ENCODE data around the gene VASN. TPM values are rescaled to one million over a fixed set of nuclear protein-coding genes. Genes with fewer than 3 reads are reported as not detected.

VASN gene
- total RNA-seq, 1 experiment from 2014 or later, result 4.6 TPM

DNA sequence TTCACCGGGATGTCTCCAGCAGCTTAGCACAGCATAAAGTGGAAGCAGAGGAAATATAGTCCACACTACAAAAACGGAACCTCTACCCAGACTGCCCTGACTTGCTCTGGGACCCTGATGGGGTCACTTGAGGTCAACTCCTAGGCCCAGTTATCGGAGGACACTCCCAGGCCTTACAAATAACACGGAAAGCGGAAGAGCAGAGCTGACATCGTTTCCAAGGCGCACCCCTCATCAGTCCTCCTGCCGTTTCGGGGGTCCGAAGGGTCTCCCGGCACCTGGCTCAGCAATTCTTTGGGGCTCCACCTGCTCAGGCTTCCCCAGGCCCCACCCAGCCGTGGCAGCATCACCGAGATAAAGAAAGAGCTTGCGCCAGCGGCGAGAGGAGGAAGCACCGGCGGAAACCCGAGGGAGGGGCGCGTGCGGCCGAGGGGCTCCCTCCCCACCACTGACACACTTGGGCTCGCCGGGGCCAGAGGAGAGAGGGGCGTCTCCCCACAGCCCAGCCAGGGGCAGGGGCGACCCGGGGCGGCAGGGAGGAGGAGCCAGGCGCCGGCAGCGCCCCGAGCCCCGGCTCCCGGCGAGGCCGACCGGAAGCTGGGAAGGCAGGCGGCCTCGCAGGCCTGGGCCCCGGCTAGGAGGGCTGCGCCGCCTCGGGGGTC lies 44.0 kb downstream of the VASN start:
- DNase-seq, result peak; percentile 87
- Histone ChIP-seq H3K36me3 (replicated peaks; ENCODE audit: control insufficient read depth, insufficient read depth, low read length) (peaks cover 2% of the 10 kb centered on the region), H3K27me3 (ENCODE audit: control insufficient read depth, insufficient read depth, low read length) (no peaks in the 10 kb centered on the region; the same call in 1 of the 2 replicates), H3K4me3 (ENCODE audit: insufficient read depth, low read depth, low read length) (peak overlapping the region; percentile 90)

DNA sequence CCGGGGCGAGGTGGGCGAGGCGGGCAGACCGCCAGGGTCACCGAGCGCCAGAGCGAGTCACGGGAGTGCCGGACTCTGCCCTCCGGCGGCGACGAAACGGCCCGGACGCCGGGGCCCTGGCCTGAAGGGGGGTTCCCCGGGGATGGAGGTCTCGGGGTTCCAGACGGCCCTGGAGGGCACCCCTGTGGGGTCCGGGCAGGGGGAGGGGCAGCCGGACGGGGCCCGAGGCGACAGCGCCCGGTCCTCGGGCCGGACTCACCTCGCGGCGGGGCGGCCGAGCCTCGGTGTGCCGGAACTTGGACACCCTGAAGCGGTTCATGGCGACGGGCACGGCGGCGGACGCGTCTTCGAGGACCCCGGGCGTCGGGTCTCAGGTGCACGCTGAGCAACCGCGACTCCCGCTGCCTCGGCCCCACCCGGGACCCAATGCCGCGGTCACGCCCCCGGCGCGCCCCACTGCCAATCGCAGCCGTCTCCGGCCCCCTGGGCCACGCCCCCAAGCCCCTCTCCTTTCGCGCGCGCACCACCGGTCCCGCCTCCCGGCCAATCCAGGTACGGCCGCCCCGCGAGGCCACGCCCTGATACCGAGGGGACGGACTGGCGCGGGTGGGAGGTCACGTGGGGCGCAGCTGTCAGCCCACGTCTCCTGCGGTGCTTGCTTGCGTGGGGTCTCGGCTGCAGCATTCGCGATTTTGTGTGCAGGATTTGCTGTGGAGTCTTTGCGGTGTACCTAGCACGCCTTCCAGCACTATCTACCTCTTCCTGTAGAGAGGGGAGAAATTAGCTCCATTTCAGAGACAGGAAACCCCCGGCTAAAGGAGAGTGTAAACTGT lies 44.8 kb downstream of the VASN start, which contains the start of gene CORO7:
TSS of gene CORO7 (minus strand) at position 397 of the 833 bp plus-strand sequence. CDS start at position 319, 78 bp downstream.
- peak; percentile 99 for DNase-seq
- no peaks in the 10 kb centered on the region; the same call in 1 of the 2 replicates for H3K27me3 ChIP-seq (ENCODE audit: control insufficient read depth, insufficient read depth, low read length)
- peaks cover 2% of the 10 kb centered on the region for H3K36me3 ChIP-seq (replicated peaks; ENCODE audit: control insufficient read depth, insufficient read depth, low read length)
- H3K4me3 ChIP-seq (ENCODE audit: insufficient read depth, low read depth, low read length), result peak within 1 kb of the TSS; percentile 90

DNA sequence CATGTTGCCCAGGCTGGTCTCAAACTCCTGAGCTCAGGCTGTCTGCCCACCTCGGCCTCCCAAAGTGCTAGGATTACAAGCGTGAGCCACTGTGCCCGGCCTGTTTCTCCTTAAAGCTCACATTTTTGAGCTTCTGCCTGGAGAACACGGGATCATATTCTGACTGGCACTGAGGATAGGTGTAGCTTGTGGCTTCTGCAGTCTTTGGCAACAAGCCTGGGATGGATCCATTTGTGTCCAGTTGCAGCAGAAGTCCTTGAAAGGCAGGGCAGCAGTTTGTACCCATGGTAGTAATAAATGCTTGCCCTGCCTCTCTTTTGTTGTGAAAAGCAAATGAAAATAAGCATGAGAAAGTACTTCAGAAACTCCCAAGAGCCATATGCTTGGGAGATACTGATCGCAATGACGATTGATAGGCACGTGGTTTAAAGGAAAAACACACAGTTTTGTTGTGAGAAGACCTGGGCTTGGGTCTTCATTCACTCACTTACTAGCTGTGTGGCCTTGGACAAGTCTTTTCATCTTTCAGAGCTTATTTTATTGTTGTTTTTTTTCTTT lies 47.8 kb downstream of the VASN start:
- DNase-seq, result no peak
- H3K36me3 ChIP-seq (replicated peaks; ENCODE audit: control insufficient read depth, insufficient read depth, low read length), result no peaks in the 10 kb centered on the region
- H3K27me3 ChIP-seq (ENCODE audit: control insufficient read depth, insufficient read depth, low read length), result no peaks in the 10 kb centered on the region; the same call in 1 of the 2 replicates
- no peak overlapping the region for H3K4me3 ChIP-seq (ENCODE audit: insufficient read depth, low read depth, low read length)

DNA sequence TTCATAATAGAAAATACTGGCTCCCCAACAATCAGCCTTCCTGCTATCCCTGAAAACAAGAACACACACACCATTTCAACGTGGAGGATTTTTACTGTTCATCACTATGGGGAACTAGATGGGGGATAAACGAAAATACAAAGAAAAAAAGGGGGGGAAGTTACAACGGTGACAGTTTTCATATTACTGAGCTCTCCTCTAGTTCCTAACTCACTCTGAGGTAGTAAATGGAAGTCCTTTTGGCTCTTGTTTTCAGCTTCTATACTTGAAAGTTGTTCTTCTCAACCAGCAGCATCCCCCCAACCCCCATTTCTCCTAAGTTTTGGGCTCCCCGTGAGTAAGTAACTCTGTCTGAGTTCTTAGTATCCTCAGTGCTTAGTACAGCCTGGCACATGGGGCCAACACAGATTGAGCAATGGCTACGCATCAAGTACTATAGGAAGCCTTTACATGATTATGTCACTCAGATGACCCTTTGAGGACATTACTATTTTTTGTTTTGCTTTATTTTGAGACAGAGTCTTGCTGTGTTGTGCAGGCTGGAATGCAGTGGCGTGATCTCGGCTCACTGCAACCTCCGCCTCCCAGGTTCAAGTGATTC lies 49.0 kb downstream of the VASN start:
- Histone ChIP-seq H3K4me3 (ENCODE audit: insufficient read depth, low read depth, low read length) (no peak overlapping the region), H3K36me3 (replicated peaks; ENCODE audit: control insufficient read depth, insufficient read depth, low read length) (no peaks in the 10 kb centered on the region), H3K27me3 (ENCODE audit: control insufficient read depth, insufficient read depth, low read length) (no peaks in the 10 kb centered on the region; the same call in 1 of the 2 replicates)
- DNase-seq, result no peak

DNA sequence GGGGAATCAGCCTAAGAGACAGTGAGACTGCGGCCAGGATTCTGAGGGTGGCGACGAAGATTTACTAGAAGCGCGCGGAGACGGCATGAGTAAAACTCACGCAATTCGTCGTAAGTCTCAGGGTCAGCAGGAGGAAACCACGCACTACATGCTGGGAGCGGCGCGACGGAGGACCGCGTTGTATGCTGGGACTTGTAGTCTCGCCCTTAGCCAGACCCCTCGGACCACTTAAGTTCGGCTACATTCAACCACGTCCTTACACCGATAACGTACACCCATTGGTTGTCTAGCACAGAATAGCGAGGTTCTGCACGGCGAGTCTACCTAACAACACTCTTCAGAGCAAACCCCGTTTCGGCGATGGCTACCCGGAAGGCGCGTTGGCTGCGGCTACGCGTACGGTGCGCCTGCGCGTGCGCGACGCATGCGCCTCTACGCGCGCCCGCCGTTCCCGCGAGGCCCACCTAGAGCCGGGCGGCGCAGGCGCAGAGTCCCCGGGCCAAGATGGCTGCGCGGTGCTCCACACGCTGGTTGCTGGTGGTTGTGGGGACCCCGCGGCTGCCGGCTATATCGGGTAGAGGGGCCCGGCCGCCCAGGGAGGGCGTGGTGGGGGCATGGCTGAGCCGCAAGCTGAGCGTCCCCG lies 53.9 kb downstream of the VASN start, which contains the start of gene DNAJA3:
TSS of gene DNAJA3 (plus strand) at position 491 of the 643 bp plus-strand sequence. CDS start at position 505, 14 bp downstream.
- peak; percentile 99 for DNase-seq
- no peaks in the 10 kb centered on the region for H3K27me3 ChIP-seq (ENCODE audit: control insufficient read depth, insufficient read depth, low read length)
- peak within 1 kb of the TSS; percentile 89 for H3K4me3 ChIP-seq (ENCODE audit: insufficient read depth, low read depth, low read length)
- H3K36me3 ChIP-seq (replicated peaks; ENCODE audit: control insufficient read depth, insufficient read depth, low read length), result 0 out of 2 replicates have a peak, but pooled peaks cover 1% of the 10 kb centered on the region

DNA sequence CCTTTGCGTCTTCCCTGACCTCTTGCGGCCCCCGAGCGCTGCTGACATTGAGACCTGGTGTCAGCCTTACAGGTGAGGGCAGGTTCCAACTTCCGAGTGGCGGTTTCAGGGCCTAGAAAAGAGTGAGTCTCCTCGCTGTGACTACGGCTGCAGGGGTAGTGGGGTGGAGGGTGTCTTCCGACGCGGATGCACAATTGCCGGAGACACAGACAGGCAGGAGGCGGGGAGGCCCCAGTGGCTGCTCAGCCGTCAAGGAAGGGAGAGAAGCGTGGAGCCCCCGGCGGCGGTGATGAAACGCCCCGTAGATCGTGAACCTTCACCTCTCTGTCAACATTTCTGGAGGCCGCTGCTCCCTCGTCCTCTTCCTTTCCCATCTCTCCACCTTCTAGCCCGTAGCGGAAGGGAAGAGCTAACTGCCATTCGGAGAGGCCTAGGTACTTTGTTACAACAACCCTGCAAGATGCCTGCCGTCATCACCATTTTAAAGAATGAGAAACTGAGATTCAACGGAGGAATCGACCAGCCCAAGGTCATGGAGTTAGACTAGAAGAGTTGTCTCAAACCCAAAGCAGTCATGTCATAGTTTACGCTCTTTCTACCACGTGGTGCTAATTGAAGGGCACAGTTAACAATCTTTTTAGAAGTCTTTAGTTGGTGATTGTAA lies 54.5 kb downstream of the VASN start:
- H3K36me3 ChIP-seq (replicated peaks; ENCODE audit: control insufficient read depth, insufficient read depth, low read length), result peaks cover 1% of the 10 kb centered on the region; the same call in 1 of the 2 replicates
- peak overlapping the region; percentile 89 for H3K4me3 ChIP-seq (ENCODE audit: insufficient read depth, low read depth, low read length)
- no peaks in the 10 kb centered on the region for H3K27me3 ChIP-seq (ENCODE audit: control insufficient read depth, insufficient read depth, low read length)
- peak; percentile 73 for DNase-seq

DNA sequence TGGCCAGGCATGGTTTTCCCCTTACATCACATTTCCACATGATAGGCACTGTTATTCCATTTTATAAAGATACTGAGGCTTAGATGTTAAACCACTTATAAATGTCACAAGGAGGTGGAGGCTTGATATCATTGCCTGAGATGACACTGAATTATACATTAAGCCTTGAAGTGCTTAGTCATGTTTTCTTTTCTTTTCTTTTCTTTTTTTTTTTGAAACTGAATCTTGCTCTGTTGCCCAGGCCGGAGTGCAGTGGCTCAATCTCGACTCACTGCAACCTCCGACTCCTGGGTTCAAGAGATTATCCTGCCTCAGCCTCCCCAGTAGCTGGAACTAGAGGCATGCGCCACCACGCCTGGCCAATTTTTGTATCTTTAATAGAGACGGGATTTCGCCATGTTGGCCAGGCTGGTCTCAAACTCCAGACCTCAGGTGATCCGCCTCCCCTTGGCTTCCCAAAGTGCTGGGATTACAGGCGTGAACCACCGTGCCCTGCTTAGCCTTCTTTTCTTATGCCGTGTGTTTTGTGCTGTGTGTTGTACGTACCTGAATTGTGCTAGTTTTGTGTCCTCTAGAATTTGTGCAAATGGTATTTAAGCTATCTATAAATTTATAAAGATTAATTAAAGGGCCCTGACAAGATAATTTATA lies 55.2 kb downstream of the VASN start:
- peak overlapping the region; percentile 89 for H3K4me3 ChIP-seq (ENCODE audit: insufficient read depth, low read depth, low read length)
- no peak for DNase-seq
- H3K36me3 ChIP-seq (replicated peaks; ENCODE audit: control insufficient read depth, insufficient read depth, low read length), result peaks cover 1% of the 10 kb centered on the region
- H3K27me3 ChIP-seq (ENCODE audit: control insufficient read depth, insufficient read depth, low read length), result no peaks in the 10 kb centered on the region

DNA sequence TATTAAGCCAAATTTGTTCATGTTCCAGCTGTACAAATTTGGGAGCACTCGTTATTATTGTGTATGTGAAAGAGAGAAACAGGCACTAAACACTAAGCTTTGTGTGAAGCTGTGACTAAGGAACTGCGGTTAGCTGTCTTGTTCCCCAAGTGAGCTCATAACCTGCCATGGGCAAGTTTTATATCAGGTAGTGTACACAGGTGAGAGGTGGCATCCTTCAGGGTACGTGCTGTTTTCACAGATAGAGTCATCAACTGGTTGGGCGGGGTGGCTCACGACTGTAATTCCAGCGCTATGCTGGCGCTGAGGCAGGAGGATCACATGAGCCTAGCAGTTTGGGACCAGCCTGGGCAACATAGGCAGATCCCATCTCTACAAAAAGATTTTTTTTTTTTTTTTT lies 56.9 kb downstream of the VASN start:
- peaks cover 1% of the 10 kb centered on the region for H3K36me3 ChIP-seq (replicated peaks; ENCODE audit: control insufficient read depth, insufficient read depth, low read length)
- H3K27me3 ChIP-seq (ENCODE audit: control insufficient read depth, insufficient read depth, low read length), result no peaks in the 10 kb centered on the region
- H3K4me3 ChIP-seq (ENCODE audit: insufficient read depth, low read depth, low read length), result no peak overlapping the region
- no peak for DNase-seq

DNA sequence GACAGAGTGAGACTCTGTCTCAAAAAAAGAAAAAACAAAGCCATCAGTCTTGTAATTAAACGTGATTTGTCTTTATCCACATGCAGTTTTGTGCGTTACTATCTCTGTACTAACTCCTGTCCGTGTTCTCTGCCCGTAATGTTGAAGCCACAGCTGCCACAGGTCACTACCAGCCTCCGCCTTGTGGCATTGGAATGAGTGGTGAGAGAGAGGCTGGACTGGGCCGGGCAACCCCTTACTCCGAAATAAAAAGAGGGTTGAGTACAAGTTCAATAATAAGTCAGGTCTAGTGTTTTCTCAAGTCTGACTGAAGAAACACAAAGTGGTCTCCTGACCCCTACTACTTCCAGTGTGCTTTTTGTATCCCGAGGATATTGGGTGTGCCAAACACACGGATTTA lies 59.4 kb downstream of the VASN start:
- Histone ChIP-seq H3K27me3 (ENCODE audit: control insufficient read depth, insufficient read depth, low read length) (no peaks in the 10 kb centered on the region), H3K4me3 (ENCODE audit: insufficient read depth, low read depth, low read length) (no peak overlapping the region), H3K36me3 (replicated peaks; ENCODE audit: control insufficient read depth, insufficient read depth, low read length) (peaks cover 11% of the 10 kb centered on the region)
- no peak for DNase-seq

Other genes starting within 250 kb of the VASN start
- 0.07 TPM in 1 of 2 replicates, not detected in the other for gene SRL, start 129.8 kb upstream of the VASN start, total RNA-seq (2014; rRNA removed; shearing (Covaris generic))
- gene TFAP4, start 98.8 kb upstream of the VASN start, total RNA-seq (2014; rRNA removed; shearing (Covaris generic)), result 34.7 and 45.0 TPM in 2 replicates
- 1.5 and 2.7 TPM in 2 replicates for gene GLIS2, start 55.8 kb upstream of the VASN start, total RNA-seq (2014; rRNA removed; shearing (Covaris generic))
- gene PAM16, start 20.5 kb upstream of the VASN start, total RNA-seq (2014; rRNA removed; shearing (Covaris generic)), result 92.3 and 115 TPM in 2 replicates
- gene CORO7, start 44.7 kb downstream of the VASN start, total RNA-seq (2014; rRNA removed; shearing (Covaris generic)), result 37.9 and 45.5 TPM in 2 replicates
- 85.5 and 87.8 TPM in 2 replicates for gene DNAJA3, start 54.0 kb downstream of the VASN start, total RNA-seq (2014; rRNA removed; shearing (Covaris generic))
- gene NMRAL1, start 102.8 kb downstream of the VASN start, total RNA-seq (2014; rRNA removed; shearing (Covaris generic)), result 85.4 and 102 TPM in 2 replicates
- 44.9 and 54.1 TPM in 2 replicates for gene HMOX2, start 104.5 kb downstream of the VASN start, total RNA-seq (2014; rRNA removed; shearing (Covaris generic))
- gene CDIP1, start 166.9 kb downstream of the VASN start, total RNA-seq (2014; rRNA removed; shearing (Covaris generic)), result 32.1 and 36.0 TPM in 2 replicates
- gene C16orf96, start 184.5 kb downstream of the VASN start, total RNA-seq (2014; rRNA removed; shearing (Covaris generic)), result 0.38 and 0.41 TPM in 2 replicates
- 21.4 and 26.8 TPM in 2 replicates for gene UBALD1, start 243.0 kb downstream of the VASN start, total RNA-seq (2014; rRNA removed; shearing (Covaris generic))

Data from H7 (cell line).